Pericardium fibroblast (primary cell): Measurements from ENCODE around the gene MMP27. TPM values are rescaled to one million over a fixed set of nuclear protein-coding genes. Genes with fewer than 3 reads are reported as not detected.

Experiments used
- total RNA-seq: library from RNA; depleted of rRNA; stranded (reverse); fragments of >200 nt; gene quantifications from 2 replicates; pipeline ENCODE4 v1.2.3, GENCODE V29; 2015

Gene MMP27
- not detected in 2 replicates for total RNA-seq

DNA sequence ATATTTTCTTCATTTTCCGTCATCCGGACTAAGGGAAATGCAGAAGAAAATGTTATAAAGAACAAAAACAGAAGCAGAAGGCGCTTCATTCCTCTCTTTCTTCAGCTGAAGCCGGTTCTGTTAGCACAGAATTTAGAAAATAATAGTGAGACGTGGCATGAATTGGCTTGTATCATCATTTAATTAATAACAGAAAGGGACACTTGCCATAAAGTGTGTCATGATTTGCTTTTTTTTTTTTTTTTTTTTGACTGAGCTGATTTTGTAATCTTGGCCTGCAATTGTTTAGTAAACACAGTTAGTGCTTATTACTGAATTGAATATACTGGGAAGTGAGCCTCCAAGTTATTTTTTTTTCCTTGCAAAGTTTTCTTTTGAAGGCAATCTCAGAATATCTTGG lies at the start of gene MMP27:
Gene MMP27 (minus strand): TSS at position 144 of the 400 bp plus-strand sequence. CDS start 55 bp downstream, at position 89.

GRCh38 chr11:102724904-102725500 lies 19.4 kb upstream of the MMP27 start, which contains the start of gene MMP8:
TSS of gene MMP8 (minus strand) at chr11:102724954. CDS start at chr11:102724855, 99 bp downstream.

Other genes with a start within 250 kb of the MMP27 start
- not detected in 2 replicates for gene MMP7, start 175.0 kb downstream of the MMP27 start, total RNA-seq
- not detected in 2 replicates for gene MMP20, start 80.4 kb downstream of the MMP27 start, total RNA-seq
- not detected in 2 replicates for gene MMP8, start 19.2 kb upstream of the MMP27 start, total RNA-seq
- 0.12 and 1.7 TPM in 2 replicates for gene MMP10, start 74.9 kb upstream of the MMP27 start, total RNA-seq
- 0.82 and 8.6 TPM in 2 replicates for gene MMP1, start 92.4 kb upstream of the MMP27 start, total RNA-seq
- not detected in 2 replicates for gene MMP3, start 137.8 kb upstream of the MMP27 start, total RNA-seq
- not detected in 2 replicates for gene MMP12, start 169.2 kb upstream of the MMP27 start, total RNA-seq
- not detected in 2 replicates for gene MMP13, start 250.0 kb upstream of the MMP27 start, total RNA-seq